ENCODE results near the gene AGPAT2. TPM values are rescaled to one million over a fixed set of nuclear protein-coding genes. Genes with fewer than 3 reads are reported as not detected.

The AGPAT2 gene
- total RNA-seq, 4 donors from 2014 or later: 19.0 to 77.4 (median 36.0) TPM

DNA sequence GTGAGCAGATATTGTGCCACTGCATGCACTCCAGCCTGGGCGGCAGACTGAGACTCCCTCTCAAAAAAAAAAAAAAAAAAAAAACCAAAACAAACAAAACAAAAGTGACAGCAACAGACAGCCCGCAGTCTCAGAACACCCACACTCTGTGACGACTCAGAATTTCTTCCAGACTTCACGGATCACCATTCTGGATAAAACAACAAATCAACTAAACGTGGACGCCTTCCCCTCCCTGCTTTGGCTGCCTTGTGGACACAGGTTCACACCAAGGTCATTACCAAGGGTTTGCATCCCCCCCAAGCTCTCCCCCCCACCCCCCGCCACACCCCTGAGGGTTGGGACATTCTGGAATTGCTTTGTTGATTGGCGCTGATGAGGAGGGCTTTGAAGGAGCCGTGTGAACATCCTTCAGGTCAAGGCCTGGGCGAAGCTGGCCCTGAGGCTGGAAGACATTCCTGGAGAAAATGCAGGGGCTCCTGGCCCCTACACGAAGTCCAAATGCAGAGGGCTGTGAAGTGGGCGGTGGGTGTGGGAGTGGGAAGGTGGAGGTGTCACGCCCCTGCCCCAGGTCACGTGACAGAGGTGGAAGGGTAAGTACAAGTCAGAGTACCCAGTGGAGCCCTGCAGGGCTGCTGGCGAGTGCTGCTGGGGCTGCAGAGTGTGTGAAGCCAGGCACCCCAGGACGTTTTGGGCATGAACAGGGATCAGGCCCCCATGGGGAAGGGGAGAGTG, 45.4 kb upstream of the AGPAT2 start:
- TF ChIP-seq CTCF (IDR thresholded peaks at IDR 0.05 in 4 of 5, conservative IDR thresholded peaks at IDR 0.05 in 1 of 5) (no peak), POLR2A (IDR thresholded peaks at IDR 0.05) (no peak)
- Histone ChIP-seq H3K9me3 (no peaks in the 10 kb centered on the region), H3K27me3 (no peaks in the 10 kb centered on the region), H3K4me3 (no peak overlapping the region), H3K27ac (no peak overlapping the region), H3K4me1 (peaks cover 7 to 9% of the 10 kb centered on the region in 2 donors), H3K36me3 (no peaks in the 10 kb centered on the region)
- no peak for DNase-seq
- intact Hi-C loops (cut with DNase I; ENCODE audit: low total_unique reads) (no loop called here), in situ Hi-C loops (cut with MboI; ENCODE audit: low sequenced_read_pairs in 4 of 4) (no loop called here)
- no peak for ATAC-seq

DNA sequence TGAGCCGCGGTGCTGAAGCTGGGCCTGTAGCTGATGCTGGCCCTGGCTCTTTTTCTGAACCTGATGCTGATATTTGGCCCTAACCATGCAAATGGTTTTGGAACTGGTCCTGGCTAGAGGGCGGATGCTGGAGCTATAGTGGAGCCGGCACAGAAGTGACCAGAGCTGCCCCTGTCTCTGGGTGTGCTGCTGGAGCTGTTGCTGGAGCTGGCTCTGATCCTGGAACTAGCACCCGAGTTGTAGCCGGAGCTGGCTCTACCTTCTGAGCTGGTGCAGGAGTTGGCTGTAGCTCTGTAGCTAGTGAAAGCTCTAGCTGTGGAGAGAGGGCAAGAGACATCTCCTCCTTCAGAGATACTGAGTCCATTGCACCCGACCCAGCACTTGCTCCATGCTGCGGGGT, 42.7 kb upstream of the AGPAT2 start:
- no peaks in the 10 kb centered on the region for H3K9me3 ChIP-seq
- ATAC-seq (no peak), DNase-seq (no peak)
- H3K36me3 ChIP-seq: peaks cover 0 to 19% of the 10 kb centered on the region in 2 donors
- in situ Hi-C loops (cut with MboI; ENCODE audit: low sequenced_read_pairs in 4 of 4): no loop called here
- H3K4me1 ChIP-seq: peaks cover 31% of the 10 kb centered on the region in 2 donors
- H3K27me3 ChIP-seq: no peaks in the 10 kb centered on the region
- H3K27ac ChIP-seq: no peak overlapping the region
- no peak for TF ChIP-seq CTCF (IDR thresholded peaks at IDR 0.05 in 4 of 5, conservative IDR thresholded peaks at IDR 0.05 in 1 of 5)
- no peak for TF ChIP-seq POLR2A (IDR thresholded peaks at IDR 0.05)
- H3K4me3 ChIP-seq: no peak overlapping the region
- intact Hi-C loops (cut with DNase I; ENCODE audit: low total_unique reads): no loop called here

DNA sequence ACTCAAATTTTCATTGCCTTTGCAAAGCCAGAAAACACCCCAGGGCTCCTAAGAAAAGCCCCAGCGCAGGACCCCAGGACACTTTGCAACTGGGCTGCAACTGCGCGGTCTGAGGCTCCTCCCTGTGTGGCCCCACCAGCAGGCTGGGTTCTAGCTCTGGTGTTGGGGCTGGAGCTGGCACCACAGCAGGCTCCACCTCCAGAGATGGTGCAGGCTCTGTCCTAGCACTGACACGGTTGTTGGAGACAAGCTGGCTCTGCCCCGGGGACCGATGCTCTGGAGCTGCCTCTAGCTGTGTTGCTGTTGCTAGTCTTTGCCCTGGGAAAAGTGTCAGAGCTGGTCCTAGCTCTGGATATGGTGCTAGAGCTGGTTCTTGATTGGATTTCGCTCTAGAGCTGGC, 41.9 kb upstream of the AGPAT2 start:
- Histone ChIP-seq H3K27ac (peak overlapping the region in 1 of 4 donors; percentile 66), H3K27me3 (no peaks in the 10 kb centered on the region), H3K4me1 (peaks cover 31% of the 10 kb centered on the region in 2 donors), H3K4me3 (peak overlapping the region; percentile 65 to 90 (median 76)), H3K36me3 (peaks cover 0 to 27% of the 10 kb centered on the region in 2 donors), H3K9me3 (no peaks in the 10 kb centered on the region)
- intact Hi-C loops (cut with DNase I; ENCODE audit: low total_unique reads) (no loop called here), in situ Hi-C loops (cut with MboI; ENCODE audit: low sequenced_read_pairs in 4 of 4) (no loop called here)
- TF ChIP-seq POLR2A (IDR thresholded peaks at IDR 0.05): no peak
- TF ChIP-seq CTCF (IDR thresholded peaks at IDR 0.05 in 4 of 5, conservative IDR thresholded peaks at IDR 0.05 in 1 of 5): no peak
- DNase-seq (no peak), ATAC-seq (no peak)

GRCh38 chr9:136728548-136729123, 41.4 kb upstream of the AGPAT2 start:
- Histone ChIP-seq H3K27ac (peak overlapping the region; percentile 62 to 87 (median 76)), H3K36me3 (peaks cover 0 to 32% of the 10 kb centered on the region in 2 donors), H3K4me3 (peak overlapping the region; percentile 65 to 90 (median 76)), H3K9me3 (no peaks in the 10 kb centered on the region), H3K4me1 (peaks cover 31% of the 10 kb centered on the region in 2 donors), H3K27me3 (no peaks in the 10 kb centered on the region)
- TF ChIP-seq POLR2A (IDR thresholded peaks at IDR 0.05) (no peak), CTCF (IDR thresholded peaks at IDR 0.05 in 4 of 5, conservative IDR thresholded peaks at IDR 0.05 in 1 of 5) (no peak)
- ATAC-seq: peak; percentile 46 to 47
- in situ Hi-C loops (cut with MboI; ENCODE audit: low sequenced_read_pairs in 4 of 4): no loop called here
- intact Hi-C loops (cut with DNase I; ENCODE audit: low total_unique reads): no loop called here
- no peak for DNase-seq
